Nephron progenitor cell (in vitro differentiated cells): Measurements from ENCODE around the gene PTHLH.

ENCODE experiments used
- DNase-seq: peaks from one replicate; pipeline ENCODE4 v3.0.0; 2021
- H3K27ac Mint-ChIP-seq: 2 replicates; pipeline ENCODE4 v1.8.0; 2021; ENCODE audit warnings: mild to moderate bottlenecking, moderate library complexity, mixed read lengths
- H3K27me3 Mint-ChIP-seq: 2 replicates; pipeline ENCODE4 v1.8.0; 2021; ENCODE audit warnings: mild to moderate bottlenecking, low read depth, mixed read lengths; ENCODE audit not compliant: poor library complexity
- H3K36me3 Mint-ChIP-seq: 2 replicates; pipeline ENCODE4 v1.8.0; 2021; ENCODE audit warnings: low read depth, mixed read lengths
- H3K4me1 Mint-ChIP-seq: 2 replicates; pipeline ENCODE4 v1.8.0; 2021; ENCODE audit warnings: mixed read lengths
- H3K4me3 Mint-ChIP-seq: 2 replicates; pipeline ENCODE4 v1.8.0; 2021; ENCODE audit warnings: mild to moderate bottlenecking, moderate library complexity, mixed read lengths
- H3K9me3 Mint-ChIP-seq: 2 replicates; pipeline ENCODE4 v1.8.0; 2021; ENCODE audit warnings: mild to moderate bottlenecking, moderate library complexity, mixed read lengths
- CTCF ChIP-seq: fragments of 200-600 bp; sonication (generic); IDR thresholded peaks from 2 replicates; pipeline ENCODE4 v1.5.0; 2021; ENCODE audit warnings: antibody characterized with exemption

PTHLH gene

GRCh38 chr12:27958675-27959074 lies 13.9 kb downstream of the PTHLH start:
- peaks cover 8% of the 10 kb centered on the region for H3K27me3 Mint-ChIP-seq

GRCh38 chr12:27957366-27957765 lies 15.2 kb downstream of the PTHLH start:
- DNase-seq = no peak
- no peaks in the 10 kb centered on the region for H3K36me3 Mint-ChIP-seq
- no peak for TF ChIP-seq CTCF
- no peaks in the 10 kb centered on the region for H3K9me3 Mint-ChIP-seq
- H3K27ac Mint-ChIP-seq = no peak overlapping the region
- H3K4me1 Mint-ChIP-seq = peaks cover under 1% of the 10 kb centered on the region
- no peak overlapping the region for H3K4me3 Mint-ChIP-seq
- peaks cover 8% of the 10 kb centered on the region for H3K27me3 Mint-ChIP-seq

More at GRCh38 chr12:27958675-27959074, 13.9 kb downstream of the PTHLH start:
- Mint-ChIP-seq H3K27ac (no peak overlapping the region), H3K9me3 (no peaks in the 10 kb centered on the region), H3K4me1 (no peaks in the 10 kb centered on the region), H3K36me3 (no peaks in the 10 kb centered on the region), H3K4me3 (no peak overlapping the region)
- TF ChIP-seq CTCF = no peak
- no peak for DNase-seq

- Mint-ChIP-seq H3K27ac (no peak overlapping the region), H3K9me3 (no peaks in the 10 kb centered on the region), H3K27me3 (peaks cover 9% of the 10 kb centered on the region), H3K4me1 (peaks cover 4% of the 10 kb centered on the region), H3K4me3 (no peak overlapping the region), H3K36me3 (no peaks in the 10 kb centered on the region)
- no peak for TF ChIP-seq CTCF
- no peak for DNase-seq
Measured at GRCh38 chr12:27953817-27954216, 18.7 kb downstream of the PTHLH start.

- Mint-ChIP-seq H3K4me3 (no peak overlapping the region), H3K9me3 (no peaks in the 10 kb centered on the region)
- no peak for TF ChIP-seq CTCF
Measured at GRCh38 chr12:27953348-27953747, 19.2 kb downstream of the PTHLH start.

GRCh38 chr12:27952510-27952909 lies 20.0 kb downstream of the PTHLH start:
- no peak for TF ChIP-seq CTCF
- Mint-ChIP-seq H3K36me3 (no peaks in the 10 kb centered on the region), H3K9me3 (no peaks in the 10 kb centered on the region), H3K4me3 (no peak overlapping the region), H3K4me1 (peaks cover 4% of the 10 kb centered on the region), H3K27me3 (peaks cover 9% of the 10 kb centered on the region), H3K27ac (no peak overlapping the region)
- DNase-seq = no peak

More at GRCh38 chr12:27953348-27953747, 19.2 kb downstream of the PTHLH start:
- no peaks in the 10 kb centered on the region for H3K36me3 Mint-ChIP-seq
- DNase-seq = no peak
- no peak overlapping the region for H3K27ac Mint-ChIP-seq
- H3K4me1 Mint-ChIP-seq = peaks cover 4% of the 10 kb centered on the region
- peaks cover 9% of the 10 kb centered on the region for H3K27me3 Mint-ChIP-seq

GRCh38 chr12:27951898-27952297 lies 20.6 kb downstream of the PTHLH start:
- peaks cover 9% of the 10 kb centered on the region for H3K27me3 Mint-ChIP-seq
- no peak for TF ChIP-seq CTCF
- DNase-seq = no peak

More at GRCh38 chr12:27951898-27952297, 20.6 kb downstream of the PTHLH start:
- no peaks in the 10 kb centered on the region for H3K9me3 Mint-ChIP-seq
- peaks cover 4% of the 10 kb centered on the region for H3K4me1 Mint-ChIP-seq
- H3K27ac Mint-ChIP-seq = no peak overlapping the region
- no peak overlapping the region for H3K4me3 Mint-ChIP-seq
- no peaks in the 10 kb centered on the region for H3K36me3 Mint-ChIP-seq
